CD4-positive, alpha-beta T cell treated with Interleukin-10 for 1 hour (primary cell): Measurements from ENCODE around the gene DENND4C.

Experiments
- DNase-seq: peaks from one replicate; pipeline ENCODE4 v3.0.0-alpha.2; 2020

DENND4C gene

GRCh38 chr9:19420877-19421276 is 190.4 kb downstream of the DENND4C start:
- no peak for DNase-seq
